ENCODE results near the gene GPR68. TPM values are rescaled to one million over a fixed set of nuclear protein-coding genes. Genes with fewer than 3 reads are reported as not detected.

Gene GPR68
- total and polyA plus RNA-seq, 2 experiments from 2014 or later, result 0.19 to 0.35 TPM

DNA sequence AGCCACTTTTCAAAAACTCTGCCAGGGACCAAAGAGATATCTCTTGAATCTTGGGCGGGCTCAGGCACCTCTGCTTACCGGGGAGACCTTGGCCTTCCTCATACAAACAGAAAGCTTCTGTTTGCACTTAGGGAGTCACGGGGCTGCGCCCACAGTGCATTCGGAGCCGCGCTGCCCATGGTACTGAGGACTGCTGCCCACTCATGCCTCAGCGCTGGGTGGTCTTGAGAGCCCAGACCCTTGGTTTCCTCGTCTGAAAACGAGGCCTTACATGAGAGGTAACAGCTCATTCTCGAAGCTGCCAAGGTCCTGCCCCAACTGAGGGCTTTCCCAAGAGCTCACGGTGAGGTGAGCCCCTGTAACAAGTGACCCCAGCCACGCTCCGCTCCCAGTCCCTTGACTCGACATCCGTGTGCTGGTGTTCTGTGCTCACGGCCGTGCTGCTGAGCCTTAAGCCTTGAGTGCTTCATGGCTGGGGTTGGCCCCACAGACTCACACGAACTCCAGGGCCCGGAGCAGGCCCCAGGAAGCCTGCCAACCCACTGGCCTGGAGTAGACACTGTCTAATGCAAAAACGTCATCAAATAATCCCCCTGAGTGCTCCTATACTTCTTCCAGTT, 47.4 kb upstream of the GPR68 start:
- Histone ChIP-seq H3K4me1 (ENCODE audit: insufficient read depth) (no peaks in the 10 kb centered on the region), H3K79me2 (replicated peaks; ENCODE audit: insufficient read depth) (no peaks in the 10 kb centered on the region), H3K4me2 (no peak overlapping the region), H3K4me3 (no peak overlapping the region), H3K27ac (ENCODE audit: low read depth) (no peak overlapping the region), H3K9me2 (ENCODE audit: insufficient read depth) (no peaks in the 10 kb centered on the region), H3K27me3 (ENCODE audit: insufficient read depth) (no peaks in the 10 kb centered on the region), H4K20me1 (replicated peaks; ENCODE audit: insufficient read depth) (no peaks in the 10 kb centered on the region; the same call in 1 of the 2 replicates), H3K36me3 (ENCODE audit: insufficient read depth) (peaks cover 13% of the 10 kb centered on the region), H3F3A (replicated peaks; ENCODE audit: low read depth) (0 out of 2 replicates have a peak, but pooled peaks cover 5% of the 10 kb centered on the region), H2AFZ (no peak overlapping the region)
- ATAC-seq (no peak), DNase-seq (ENCODE audit: low spot score) (no peak)
- no peaks in the 10 kb centered on the region for H3K4me1 Mint-ChIP-seq
- no peak overlapping the region for H3K4me3 Mint-ChIP-seq
- H3K9me3 Mint-ChIP-seq, result no peaks in the 10 kb centered on the region
- H3K27me3 Mint-ChIP-seq (ENCODE audit: insufficient read depth, low read depth, poor library complexity), result peaks cover 6% of the 10 kb centered on the region
- no peak overlapping the region for H3K27ac Mint-ChIP-seq
- H3K36me3 Mint-ChIP-seq (ENCODE audit: low read depth), result peaks cover 70% of the 10 kb centered on the region
- TF ChIP-seq ZNF114 (CRISPR knock-in tag; IDR thresholded peaks at IDR 0.05) (no peak), EZH2phosphoT487 (IDR thresholded peaks at IDR 0.05; ENCODE audit: unreplicated experiment) (no peak), ZNF331 (CRISPR knock-in tag; IDR thresholded peaks at IDR 0.05; ENCODE audit: low read depth) (no peak), STAT1 (IDR thresholded peaks at IDR 0.05; ENCODE audit: unreplicated experiment) (no peak), POLR2AphosphoS5 (IDR thresholded peaks at IDR 0.05; ENCODE audit: low read depth) (no peak), CREB1 (CRISPR knock-in tag; IDR thresholded peaks at IDR 0.05; ENCODE audit: low read depth) (no peak), JUNB (IDR thresholded peaks at IDR 0.05; ENCODE audit: unreplicated experiment) (no peak), EZH2 (IDR thresholded peaks at IDR 0.05; ENCODE audit: low read depth, unreplicated experiment) (no peak), NANOG (IDR thresholded peaks at IDR 0.05; ENCODE audit: borderline replicate concordance) (no peak)
- TF ChIP-seq, protein P1, sequence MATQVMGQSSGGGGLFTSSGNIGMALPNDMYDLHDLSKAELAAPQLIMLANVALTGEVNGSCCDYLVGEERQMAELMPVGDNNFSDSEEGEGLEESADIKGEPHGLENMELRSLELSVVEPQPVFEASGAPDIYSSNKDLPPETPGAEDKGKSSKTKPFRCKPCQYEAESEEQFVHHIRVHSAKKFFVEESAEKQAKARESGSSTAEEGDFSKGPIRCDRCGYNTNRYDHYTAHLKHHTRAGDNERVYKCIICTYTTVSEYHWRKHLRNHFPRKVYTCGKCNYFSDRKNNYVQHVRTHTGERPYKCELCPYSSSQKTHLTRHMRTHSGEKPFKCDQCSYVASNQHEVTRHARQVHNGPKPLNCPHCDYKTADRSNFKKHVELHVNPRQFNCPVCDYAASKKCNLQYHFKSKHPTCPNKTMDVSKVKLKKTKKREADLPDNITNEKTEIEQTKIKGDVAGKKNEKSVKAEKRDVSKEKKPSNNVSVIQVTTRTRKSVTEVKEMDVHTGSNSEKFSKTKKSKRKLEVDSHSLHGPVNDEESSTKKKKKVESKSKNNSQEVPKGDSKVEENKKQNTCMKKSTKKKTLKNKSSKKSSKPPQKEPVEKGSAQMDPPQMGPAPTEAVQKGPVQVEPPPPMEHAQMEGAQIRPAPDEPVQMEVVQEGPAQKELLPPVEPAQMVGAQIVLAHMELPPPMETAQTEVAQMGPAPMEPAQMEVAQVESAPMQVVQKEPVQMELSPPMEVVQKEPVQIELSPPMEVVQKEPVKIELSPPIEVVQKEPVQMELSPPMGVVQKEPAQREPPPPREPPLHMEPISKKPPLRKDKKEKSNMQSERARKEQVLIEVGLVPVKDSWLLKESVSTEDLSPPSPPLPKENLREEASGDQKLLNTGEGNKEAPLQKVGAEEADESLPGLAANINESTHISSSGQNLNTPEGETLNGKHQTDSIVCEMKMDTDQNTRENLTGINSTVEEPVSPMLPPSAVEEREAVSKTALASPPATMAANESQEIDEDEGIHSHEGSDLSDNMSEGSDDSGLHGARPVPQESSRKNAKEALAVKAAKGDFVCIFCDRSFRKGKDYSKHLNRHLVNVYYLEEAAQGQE (IDR thresholded peaks at IDR 0.05; ENCODE audit: unreplicated experiment), result no peak
- TF ChIP-seq, protein P2, sequence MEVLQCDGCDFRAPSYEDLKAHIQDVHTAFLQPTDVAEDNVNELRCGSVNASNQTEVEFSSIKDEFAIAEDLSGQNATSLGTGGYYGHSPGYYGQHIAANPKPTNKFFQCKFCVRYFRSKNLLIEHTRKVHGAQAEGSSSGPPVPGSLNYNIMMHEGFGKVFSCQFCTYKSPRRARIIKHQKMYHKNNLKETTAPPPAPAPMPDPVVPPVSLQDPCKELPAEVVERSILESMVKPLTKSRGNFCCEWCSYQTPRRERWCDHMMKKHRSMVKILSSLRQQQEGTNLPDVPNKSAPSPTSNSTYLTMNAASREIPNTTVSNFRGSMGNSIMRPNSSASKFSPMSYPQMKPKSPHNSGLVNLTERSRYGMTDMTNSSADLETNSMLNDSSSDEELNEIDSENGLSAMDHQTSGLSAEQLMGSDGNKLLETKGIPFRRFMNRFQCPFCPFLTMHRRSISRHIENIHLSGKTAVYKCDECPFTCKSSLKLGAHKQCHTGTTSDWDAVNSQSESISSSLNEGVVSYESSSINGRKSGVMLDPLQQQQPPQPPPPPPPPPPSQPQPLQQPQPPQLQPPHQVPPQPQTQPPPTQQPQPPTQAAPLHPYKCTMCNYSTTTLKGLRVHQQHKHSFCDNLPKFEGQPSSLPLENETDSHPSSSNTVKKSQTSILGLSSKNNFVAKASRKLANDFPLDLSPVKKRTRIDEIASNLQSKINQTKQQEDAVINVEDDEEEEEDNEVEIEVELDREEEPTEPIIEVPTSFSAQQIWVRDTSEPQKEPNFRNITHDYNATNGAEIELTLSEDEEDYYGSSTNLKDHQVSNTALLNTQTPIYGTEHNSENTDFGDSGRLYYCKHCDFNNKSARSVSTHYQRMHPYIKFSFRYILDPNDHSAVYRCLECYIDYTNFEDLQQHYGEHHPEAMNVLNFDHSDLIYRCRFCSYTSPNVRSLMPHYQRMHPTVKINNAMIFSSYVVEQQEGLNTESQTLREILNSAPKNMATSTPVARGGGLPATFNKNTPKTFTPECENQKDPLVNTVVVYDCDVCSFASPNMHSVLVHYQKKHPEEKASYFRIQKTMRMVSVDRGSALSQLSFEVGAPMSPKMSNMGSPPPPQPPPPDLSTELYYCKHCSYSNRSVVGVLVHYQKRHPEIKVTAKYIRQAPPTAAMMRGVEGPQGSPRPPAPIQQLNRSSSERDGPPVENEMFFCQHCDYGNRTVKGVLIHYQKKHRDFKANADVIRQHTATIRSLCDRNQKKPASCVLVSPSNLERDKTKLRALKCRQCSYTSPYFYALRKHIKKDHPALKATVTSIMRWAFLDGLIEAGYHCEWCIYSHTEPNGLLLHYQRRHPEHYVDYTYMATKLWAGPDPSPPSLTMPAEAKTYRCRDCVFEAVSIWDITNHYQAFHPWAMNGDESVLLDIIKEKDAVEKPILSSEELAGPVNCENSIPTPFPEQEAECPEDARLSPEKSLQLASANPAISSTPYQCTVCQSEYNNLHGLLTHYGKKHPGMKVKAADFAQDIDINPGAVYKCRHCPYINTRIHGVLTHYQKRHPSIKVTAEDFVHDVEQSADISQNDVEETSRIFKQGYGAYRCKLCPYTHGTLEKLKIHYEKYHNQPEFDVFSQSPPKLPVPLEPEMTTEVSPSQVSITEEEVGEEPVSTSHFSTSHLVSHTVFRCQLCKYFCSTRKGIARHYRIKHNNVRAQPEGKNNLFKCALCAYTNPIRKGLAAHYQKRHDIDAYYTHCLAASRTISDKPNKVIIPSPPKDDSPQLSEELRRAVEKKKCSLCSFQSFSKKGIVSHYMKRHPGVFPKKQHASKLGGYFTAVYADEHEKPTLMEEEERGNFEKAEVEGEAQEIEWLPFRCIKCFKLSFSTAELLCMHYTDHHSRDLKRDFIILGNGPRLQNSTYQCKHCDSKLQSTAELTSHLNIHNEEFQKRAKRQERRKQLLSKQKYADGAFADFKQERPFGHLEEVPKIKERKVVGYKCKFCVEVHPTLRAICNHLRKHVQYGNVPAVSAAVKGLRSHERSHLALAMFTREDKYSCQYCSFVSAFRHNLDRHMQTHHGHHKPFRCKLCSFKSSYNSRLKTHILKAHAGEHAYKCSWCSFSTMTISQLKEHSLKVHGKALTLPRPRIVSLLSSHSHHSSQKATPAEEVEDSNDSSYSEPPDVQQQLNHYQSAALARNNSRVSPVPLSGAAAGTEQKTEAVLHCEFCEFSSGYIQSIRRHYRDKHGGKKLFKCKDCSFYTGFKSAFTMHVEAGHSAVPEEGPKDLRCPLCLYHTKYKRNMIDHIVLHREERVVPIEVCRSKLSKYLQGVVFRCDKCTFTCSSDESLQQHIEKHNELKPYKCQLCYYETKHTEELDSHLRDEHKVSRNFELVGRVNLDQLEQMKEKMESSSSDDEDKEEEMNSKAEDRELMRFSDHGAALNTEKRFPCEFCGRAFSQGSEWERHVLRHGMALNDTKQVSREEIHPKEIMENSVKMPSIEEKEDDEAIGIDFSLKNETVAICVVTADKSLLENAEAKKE (CRISPR knock-in tag; IDR thresholded peaks at IDR 0.05), result no peak
- TF ChIP-seq, protein P3, sequence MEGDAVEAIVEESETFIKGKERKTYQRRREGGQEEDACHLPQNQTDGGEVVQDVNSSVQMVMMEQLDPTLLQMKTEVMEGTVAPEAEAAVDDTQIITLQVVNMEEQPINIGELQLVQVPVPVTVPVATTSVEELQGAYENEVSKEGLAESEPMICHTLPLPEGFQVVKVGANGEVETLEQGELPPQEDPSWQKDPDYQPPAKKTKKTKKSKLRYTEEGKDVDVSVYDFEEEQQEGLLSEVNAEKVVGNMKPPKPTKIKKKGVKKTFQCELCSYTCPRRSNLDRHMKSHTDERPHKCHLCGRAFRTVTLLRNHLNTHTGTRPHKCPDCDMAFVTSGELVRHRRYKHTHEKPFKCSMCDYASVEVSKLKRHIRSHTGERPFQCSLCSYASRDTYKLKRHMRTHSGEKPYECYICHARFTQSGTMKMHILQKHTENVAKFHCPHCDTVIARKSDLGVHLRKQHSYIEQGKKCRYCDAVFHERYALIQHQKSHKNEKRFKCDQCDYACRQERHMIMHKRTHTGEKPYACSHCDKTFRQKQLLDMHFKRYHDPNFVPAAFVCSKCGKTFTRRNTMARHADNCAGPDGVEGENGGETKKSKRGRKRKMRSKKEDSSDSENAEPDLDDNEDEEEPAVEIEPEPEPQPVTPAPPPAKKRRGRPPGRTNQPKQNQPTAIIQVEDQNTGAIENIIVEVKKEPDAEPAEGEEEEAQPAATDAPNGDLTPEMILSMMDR (conservative IDR thresholded peaks at IDR 0.05; ENCODE audit: low read depth in 2 of 2), result no peak
- TF ChIP-seq, protein P4, sequence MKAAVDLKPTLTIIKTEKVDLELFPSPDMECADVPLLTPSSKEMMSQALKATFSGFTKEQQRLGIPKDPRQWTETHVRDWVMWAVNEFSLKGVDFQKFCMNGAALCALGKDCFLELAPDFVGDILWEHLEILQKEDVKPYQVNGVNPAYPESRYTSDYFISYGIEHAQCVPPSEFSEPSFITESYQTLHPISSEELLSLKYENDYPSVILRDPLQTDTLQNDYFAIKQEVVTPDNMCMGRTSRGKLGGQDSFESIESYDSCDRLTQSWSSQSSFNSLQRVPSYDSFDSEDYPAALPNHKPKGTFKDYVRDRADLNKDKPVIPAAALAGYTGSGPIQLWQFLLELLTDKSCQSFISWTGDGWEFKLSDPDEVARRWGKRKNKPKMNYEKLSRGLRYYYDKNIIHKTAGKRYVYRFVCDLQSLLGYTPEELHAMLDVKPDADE (IDR thresholded peaks at IDR 0.05), result no peak

Data from GM23338 (cell line).